Measurements from ENCODE around the gene MYL6B. TPM values are rescaled to one million over a fixed set of nuclear protein-coding genes. Genes with fewer than 3 reads are reported as not detected.

MYL6B gene
- total and polyA plus RNA-seq, 2 donors (not counting 1 experiment from before 2014, with no cell fraction given): 71.7 to 87.7 TPM

GRCh38 chr12:56188778-56189098 lies 36.4 kb downstream of the MYL6B start:
- H3K79me2 ChIP-seq (ENCODE audit: control insufficient read depth, insufficient read depth, low read length): peaks cover 31% of the 10 kb centered on the region
- H2AFZ ChIP-seq (ENCODE audit: low read length): peak overlapping the region; percentile 27
- H3K36me3 ChIP-seq (ENCODE audit: control insufficient read depth, insufficient read depth, low read length): peaks cover 4% of the 10 kb centered on the region

DNA sequence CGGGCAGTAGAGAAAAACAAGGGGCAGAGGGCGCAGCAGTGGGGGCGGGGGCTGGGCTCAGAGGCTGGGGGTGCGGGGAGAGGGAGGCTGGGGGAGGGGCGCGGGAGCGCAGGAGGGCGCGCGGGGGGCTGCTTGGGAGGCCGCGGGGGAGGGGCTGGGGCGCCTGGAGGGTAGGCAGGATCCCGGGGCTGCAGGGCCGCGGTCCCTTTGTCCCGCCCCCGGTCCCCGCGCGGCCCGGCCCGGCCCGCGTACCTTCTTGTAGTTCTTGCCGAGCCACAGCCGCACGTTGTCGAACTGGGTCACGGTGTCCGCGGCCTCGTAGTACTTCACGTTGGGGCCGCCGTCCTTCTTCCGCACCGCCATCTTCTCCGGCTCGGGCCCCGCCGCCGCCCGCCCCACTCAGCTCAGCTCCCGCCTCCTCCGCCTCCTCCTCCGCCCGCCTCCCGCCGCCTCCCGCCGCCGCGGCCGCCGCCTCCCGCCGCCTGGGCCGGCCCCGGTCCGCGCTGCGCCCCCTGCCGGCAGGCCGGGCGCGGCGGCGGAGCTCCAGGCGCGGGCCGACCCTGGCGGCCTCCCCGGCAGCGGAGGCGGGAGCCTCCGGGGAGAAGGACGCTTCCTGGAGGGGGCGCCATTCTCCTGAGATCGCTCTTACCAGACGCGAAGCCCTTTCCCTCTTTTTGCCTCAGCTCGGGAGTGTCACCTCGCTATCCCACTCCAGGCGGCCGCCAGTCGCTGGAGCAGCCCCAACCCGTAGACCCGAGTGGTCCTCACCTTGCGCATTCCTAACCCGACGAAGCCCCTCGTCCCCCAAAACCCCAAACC lies 36.9 kb downstream of the MYL6B start, which contains the start of gene SMARCC2:
SMARCC2 (minus strand) TSS at position 385 of the 819 bp plus-strand sequence; CDS start at position 363, 22 bp downstream.
- Histone ChIP-seq H3K4me1 (ENCODE audit: control insufficient read depth, extremely low read depth, insufficient read depth, low read length) (peaks cover 5% of the 10 kb centered on the region), H3K4me3 (replicated peaks in 1 of 4; ENCODE audit: control extremely low read depth in 1 of 4, insufficient read depth in 1 of 4, low read depth in 3 of 4, low read length in 4 of 4) (peak within 1 kb of the TSS; percentile 69 to 91 (median 86)), H3K9me3 (ENCODE audit: control insufficient read depth, insufficient read depth, low read depth, low read length) (no peaks in the 10 kb centered on the region), H3K27me3 (ENCODE audit: control insufficient read depth, insufficient read depth, low read length) (no peaks in the 10 kb centered on the region), H3K79me2 (ENCODE audit: control insufficient read depth, insufficient read depth, low read length) (peaks cover 31% of the 10 kb centered on the region), H3K36me3 (ENCODE audit: control insufficient read depth, insufficient read depth, low read length) (peaks cover 2% of the 10 kb centered on the region), H4K20me1 (ENCODE audit: control insufficient read depth, extremely low read depth, insufficient read depth, low read length) (no peaks in the 10 kb centered on the region), H2AFZ (ENCODE audit: low read length) (peak within 1 kb of the TSS; percentile 79), H3K4me2 (ENCODE audit: extremely low read depth, insufficient read depth, low read length) (peak within 1 kb of the TSS; percentile 93), H3K27ac (ENCODE audit: insufficient read depth, low read length) (peak within 1 kb of the TSS; percentile 87), H3K9ac (ENCODE audit: insufficient read depth, low read length) (peak within 1 kb of the TSS; percentile 72)
- TF ChIP-seq EZH2 (IDR thresholded peaks at IDR 0.05; ENCODE audit: low read length, missing control alignments) (no peak), CTCF (conservative IDR thresholded peaks at IDR 0.05 in 1 of 2, IDR thresholded peaks at IDR 0.05 in 1 of 2; ENCODE audit: low read depth in 1 of 2, low read length in 2 of 2) (peak; percentile 50 to 53)
- DNase-seq (ENCODE audit: low read depth in 2 of 2): peak; percentile 75 to 89

More at GRCh38 chr12:56188778-56189098, 36.4 kb downstream of the MYL6B start:
- no peaks in the 10 kb centered on the region for H3K27me3 ChIP-seq (ENCODE audit: control insufficient read depth, insufficient read depth, low read length)
- H3K4me3 ChIP-seq (replicated peaks in 1 of 4; ENCODE audit: control extremely low read depth in 1 of 4, insufficient read depth in 1 of 4, low read depth in 3 of 4, low read length in 4 of 4): peak overlapping the region; percentile 69 to 89 (median 85)
- H3K9ac ChIP-seq (ENCODE audit: insufficient read depth, low read length): peak overlapping the region; percentile 71
- H4K20me1 ChIP-seq (ENCODE audit: control insufficient read depth, extremely low read depth, insufficient read depth, low read length): no peaks in the 10 kb centered on the region
- peaks cover 5% of the 10 kb centered on the region for H3K4me1 ChIP-seq (ENCODE audit: control insufficient read depth, extremely low read depth, insufficient read depth, low read length)
- no peak for DNase-seq (ENCODE audit: low read depth in 2 of 2)
- TF ChIP-seq CTCF (conservative IDR thresholded peaks at IDR 0.05 in 1 of 2, IDR thresholded peaks at IDR 0.05 in 1 of 2; ENCODE audit: low read depth in 1 of 2, low read length in 2 of 2): no peak
- TF ChIP-seq EZH2 (IDR thresholded peaks at IDR 0.05; ENCODE audit: low read length, missing control alignments): no peak
- peak overlapping the region; percentile 59 for H3K27ac ChIP-seq (ENCODE audit: insufficient read depth, low read length)
- peak overlapping the region; percentile 80 for H3K4me2 ChIP-seq (ENCODE audit: extremely low read depth, insufficient read depth, low read length)
- no peaks in the 10 kb centered on the region for H3K9me3 ChIP-seq (ENCODE audit: control insufficient read depth, insufficient read depth, low read depth, low read length)

DNA sequence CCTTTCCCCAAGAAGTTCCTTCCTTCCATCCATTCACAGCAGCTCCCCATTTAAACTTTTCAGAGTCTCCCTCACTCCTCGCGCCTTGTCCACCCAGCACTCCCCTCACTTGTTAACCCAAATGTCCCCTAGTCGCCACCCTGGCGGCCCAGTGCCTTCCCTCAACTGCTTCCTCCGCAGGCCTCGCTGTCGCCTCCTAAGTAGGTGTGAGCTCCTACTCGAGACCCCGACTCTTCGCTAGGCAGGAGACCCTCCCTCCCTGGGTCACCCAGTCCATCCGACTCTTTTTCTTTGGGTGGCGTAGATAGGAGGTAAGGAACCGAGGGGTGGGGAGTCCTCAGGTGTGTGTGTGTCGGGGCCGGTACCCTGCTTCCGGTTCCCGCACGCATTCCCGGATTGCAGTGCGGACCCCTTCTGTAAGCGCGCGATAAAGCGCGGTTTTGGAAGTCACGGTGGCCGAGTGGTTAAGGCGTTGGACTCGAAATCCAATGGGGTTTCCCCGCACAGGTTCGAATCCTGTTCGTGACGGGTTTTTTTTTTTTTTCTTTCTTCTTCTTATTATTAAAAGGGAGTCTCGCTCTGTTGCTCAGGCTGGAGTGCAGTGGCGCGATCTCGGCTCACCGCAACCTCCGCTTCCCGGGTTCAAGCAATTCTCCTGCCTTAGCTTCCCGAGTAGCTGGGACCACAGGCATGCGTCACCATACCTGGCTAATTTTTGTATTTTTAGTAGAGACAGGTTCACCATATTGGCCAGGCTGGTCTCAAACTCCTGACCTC lies 37.7 kb downstream of the MYL6B start:
- Histone ChIP-seq H3K4me3 (replicated peaks in 1 of 4; ENCODE audit: control extremely low read depth in 1 of 4, insufficient read depth in 1 of 4, low read depth in 3 of 4, low read length in 4 of 4) (peak overlapping the region; percentile 66 to 91 (median 80)), H3K27me3 (ENCODE audit: control insufficient read depth, insufficient read depth, low read length) (no peaks in the 10 kb centered on the region), H3K27ac (ENCODE audit: insufficient read depth, low read length) (peak overlapping the region; percentile 87), H3K4me2 (ENCODE audit: extremely low read depth, insufficient read depth, low read length) (peak overlapping the region; percentile 93), H3K9me3 (ENCODE audit: control insufficient read depth, insufficient read depth, low read depth, low read length) (no peaks in the 10 kb centered on the region), H2AFZ (ENCODE audit: low read length) (peak overlapping the region; percentile 79), H3K79me2 (ENCODE audit: control insufficient read depth, insufficient read depth, low read length) (peaks cover 31% of the 10 kb centered on the region), H3K9ac (ENCODE audit: insufficient read depth, low read length) (peak overlapping the region; percentile 54), H4K20me1 (ENCODE audit: control insufficient read depth, extremely low read depth, insufficient read depth, low read length) (no peaks in the 10 kb centered on the region), H3K36me3 (ENCODE audit: control insufficient read depth, insufficient read depth, low read length) (no peaks in the 10 kb centered on the region), H3K4me1 (ENCODE audit: control insufficient read depth, extremely low read depth, insufficient read depth, low read length) (peaks cover 5% of the 10 kb centered on the region)
- DNase-seq (ENCODE audit: low read depth in 2 of 2): peak; percentile 73 to 87
- TF ChIP-seq EZH2 (IDR thresholded peaks at IDR 0.05; ENCODE audit: low read length, missing control alignments): no peak
- peak in 1 of 2 donors; percentile 5 for TF ChIP-seq CTCF (conservative IDR thresholded peaks at IDR 0.05 in 1 of 2, IDR thresholded peaks at IDR 0.05 in 1 of 2; ENCODE audit: low read depth in 1 of 2, low read length in 2 of 2)

Data from fibroblast of lung (primary cell).